ENCODE data around the gene SNORC. TPM values are rescaled to one million over a fixed set of nuclear protein-coding genes. Genes with fewer than 3 reads are reported as not detected.

The SNORC gene
- polyA plus RNA-seq, 3 donors: 0.61 TPM; not detected in 2

- Mint-ChIP-seq H3K4me3 (no peak overlapping the region), H3K4me1 (peaks cover 32% of the 10 kb centered on the region), H3K27me3 (ENCODE audit: low read depth in 3 of 3) (no peaks in the 10 kb centered on the region), H3K9me3 (no peaks in the 10 kb centered on the region), H3K36me3 (peaks cover 66 to 81% of the 10 kb centered on the region in 2 donors), H3K27ac (peak overlapping the region in 2 of 7 donors; percentile 48 to 55)
- H3K27me3 ChIP-seq (ENCODE audit: control insufficient read depth in 2 of 2, insufficient read depth in 2 of 2, low read length in 2 of 2): no peaks in the 10 kb centered on the region
- peaks cover 40% of the 10 kb centered on the region for H4K20me1 ChIP-seq (ENCODE audit: insufficient read depth, low read length)
- H3K79me2 ChIP-seq (ENCODE audit: insufficient read depth, low read length): peaks cover 6% of the 10 kb centered on the region
- no peak overlapping the region for H3K27ac ChIP-seq (ENCODE audit: low read depth in 1 of 2, low read length in 2 of 2)
- H3K4me3 ChIP-seq (replicated peaks in 1 of 3; ENCODE audit: low read depth in 2 of 3, low read length in 3 of 3): no peak overlapping the region
- intact Hi-C loops (cut with micrococcal nuclease): no loop called here
- peaks cover 56 to 73% of the 10 kb centered on the region in 2 donors for H3K36me3 ChIP-seq (replicated peaks in 1 of 2; ENCODE audit: control insufficient read depth in 1 of 2, insufficient read depth in 2 of 2, low read length in 2 of 2)
- WGBS (ENCODE audit: insufficient coverage): 25% methylated on average over 2 of the region's 2 CpGs
- no peaks in the 10 kb centered on the region for H3K9me3 ChIP-seq (replicated peaks in 1 of 2; ENCODE audit: control insufficient read depth in 1 of 2, insufficient read depth in 1 of 2, low read length in 2 of 2)
- H2AFZ ChIP-seq (ENCODE audit: insufficient read depth, low read depth, low read length, poor library complexity, severe bottlenecking): no peak overlapping the region
- TF ChIP-seq CTCF (IDR thresholded peaks at IDR 0.05): no peak
- H3K4me1 ChIP-seq (ENCODE audit: control insufficient read depth in 1 of 2, insufficient read depth in 2 of 2, low read length in 2 of 2): peaks cover 29 to 30% of the 10 kb centered on the region in 2 donors
- H3K9ac ChIP-seq (ENCODE audit: insufficient read depth, low read length, poor library complexity, severe bottlenecking): no peak overlapping the region
- no peak overlapping the region for H3K4me2 ChIP-seq (replicated peaks; ENCODE audit: extremely low read depth, low read length, poor library complexity, severe bottlenecking)
- no peak for DNase-seq
Observed at GRCh38 chr2:232842689-232843088, 27.4 kb upstream of the SNORC start.

GRCh38 chr2:232843834-232844233 lies 26.2 kb upstream of the SNORC start:
- H3K36me3 ChIP-seq (replicated peaks in 1 of 2; ENCODE audit: control insufficient read depth in 1 of 2, insufficient read depth in 2 of 2, low read length in 2 of 2): peaks cover 65 to 85% of the 10 kb centered on the region in 2 donors
- peaks cover 20% of the 10 kb centered on the region for H3K4me1 Mint-ChIP-seq
- H3K79me2 ChIP-seq (ENCODE audit: insufficient read depth, low read length): peaks cover 4% of the 10 kb centered on the region
- no peaks in the 10 kb centered on the region for H3K9me3 ChIP-seq (replicated peaks in 1 of 2; ENCODE audit: control insufficient read depth in 1 of 2, insufficient read depth in 1 of 2, low read length in 2 of 2)
- WGBS (ENCODE audit: insufficient coverage): 100% methylated on average over 1 of the region's 3 CpGs
- no peak overlapping the region for H3K4me3 ChIP-seq (replicated peaks in 1 of 3; ENCODE audit: low read depth in 2 of 3, low read length in 3 of 3)
- H3K9me3 Mint-ChIP-seq: no peaks in the 10 kb centered on the region
- no peaks in the 10 kb centered on the region for H3K27me3 ChIP-seq (ENCODE audit: control insufficient read depth in 2 of 2, insufficient read depth in 2 of 2, low read length in 2 of 2)
- H3K27ac Mint-ChIP-seq: no peak overlapping the region
- TF ChIP-seq CTCF (IDR thresholded peaks at IDR 0.05): no peak
- H3K4me1 ChIP-seq (ENCODE audit: control insufficient read depth in 1 of 2, insufficient read depth in 2 of 2, low read length in 2 of 2): peaks cover 17 to 19% of the 10 kb centered on the region in 2 donors
- H2AFZ ChIP-seq (ENCODE audit: insufficient read depth, low read depth, low read length, poor library complexity, severe bottlenecking): no peak overlapping the region
- H3K4me3 Mint-ChIP-seq: no peak overlapping the region
- H3K36me3 Mint-ChIP-seq: peaks cover 74 to 86% of the 10 kb centered on the region in 2 donors
- H4K20me1 ChIP-seq (ENCODE audit: insufficient read depth, low read length): peaks cover 28% of the 10 kb centered on the region
- no peak overlapping the region for H3K4me2 ChIP-seq (replicated peaks; ENCODE audit: extremely low read depth, low read length, poor library complexity, severe bottlenecking)
- H3K27ac ChIP-seq (ENCODE audit: low read depth in 1 of 2, low read length in 2 of 2): no peak overlapping the region
- H3K9ac ChIP-seq (ENCODE audit: insufficient read depth, low read length, poor library complexity, severe bottlenecking): no peak overlapping the region
- H3K27me3 Mint-ChIP-seq (ENCODE audit: low read depth in 3 of 3): no peaks in the 10 kb centered on the region
- intact Hi-C loops (cut with micrococcal nuclease): no loop called here
- DNase-seq: no peak

All from CD14-positive monocyte (primary cell).